Chondrocyte (in vitro differentiated cells): ENCODE measurements around the gene DSC1. TPM values are rescaled to one million over a fixed set of nuclear protein-coding genes. Genes with fewer than 3 reads are reported as not detected.

Experiments
- DNase-seq: peaks from one replicate; pipeline ENCODE4 v3.0.0; 2021; ENCODE audit warnings: mixed read lengths, low spot score
- H3K27ac Mint-ChIP-seq: one replicate; pipeline ENCODE4 v1.8.0; 2021; ENCODE audit warnings: mild to moderate bottlenecking, moderate library complexity, mixed read lengths; ENCODE audit not compliant: unreplicated experiment
- H3K27me3 Mint-ChIP-seq: 2 replicates; pipeline ENCODE4 v1.8.0; 2021; ENCODE audit warnings: low read depth, mixed read lengths
- H3K36me3 Mint-ChIP-seq: 2 replicates; pipeline ENCODE4 v1.8.0; 2021; ENCODE audit warnings: low read depth, mixed read lengths
- H3K4me1 Mint-ChIP-seq: 2 replicates; pipeline ENCODE4 v1.8.0; 2021; ENCODE audit warnings: low read depth, mild to moderate bottlenecking, mixed read lengths
- H3K4me3 Mint-ChIP-seq: one replicate; pipeline ENCODE4 v1.8.0; 2021; ENCODE audit warnings: mild to moderate bottlenecking, moderate library complexity, mixed read lengths; ENCODE audit not compliant: unreplicated experiment
- H3K9me3 Mint-ChIP-seq: 2 replicates; pipeline ENCODE4 v1.8.0; 2021; ENCODE audit warnings: low read depth, mixed read lengths
- CTCF ChIP-seq: fragments of 200-600 bp; sonication (generic); IDR thresholded peaks from 2 replicates; pipeline ENCODE4 v1.5.0; 2021; ENCODE audit warnings: antibody characterized with exemption, mild to moderate bottlenecking, moderate library complexity
- total RNA-seq: library from RNA; stranded (reverse); gene quantifications from 3 replicates; pipeline ENCODE4 v1.2.1, GENCODE V29; 2021

Gene DSC1
- total RNA-seq, 1 donor from 2014 or later: not detected

- Mint-ChIP-seq H3K4me3 (no peak overlapping the region), H3K36me3 (peaks cover 3% of the 10 kb centered on the region), H3K4me1 (peaks cover 9% of the 10 kb centered on the region), H3K9me3 (no peaks in the 10 kb centered on the region), H3K27ac (no peak overlapping the region), H3K27me3 (peaks cover 14% of the 10 kb centered on the region)
- no peak for DNase-seq
- no peak for TF ChIP-seq CTCF
These were observed 43.4 kb upstream of the DSC1 start for GRCh38 chr18:31206071-31206470.

- Mint-ChIP-seq H3K4me3 (no peak overlapping the region), H3K27me3 (peaks cover 14% of the 10 kb centered on the region), H3K27ac (no peak overlapping the region), H3K36me3 (peaks cover under 1% of the 10 kb centered on the region), H3K4me1 (peaks cover 9% of the 10 kb centered on the region), H3K9me3 (no peaks in the 10 kb centered on the region)
- DNase-seq: no peak
- no peak for TF ChIP-seq CTCF
These were observed 42.6 kb upstream of the DSC1 start for GRCh38 chr18:31205273-31205672.

- no peak for DNase-seq
- peaks cover 14% of the 10 kb centered on the region for H3K27me3 Mint-ChIP-seq
- H3K9me3 Mint-ChIP-seq: no peaks in the 10 kb centered on the region
- H3K4me3 Mint-ChIP-seq: no peak overlapping the region
- no peak overlapping the region for H3K27ac Mint-ChIP-seq
- no peaks in the 10 kb centered on the region for H3K36me3 Mint-ChIP-seq
- H3K4me1 Mint-ChIP-seq: peaks cover 9% of the 10 kb centered on the region
- no peak for TF ChIP-seq CTCF
These were observed 42.2 kb upstream of the DSC1 start for GRCh38 chr18:31204833-31205232.

GRCh38 chr18:31204166-31204565, 41.5 kb upstream of the DSC1 start:
- no peak for TF ChIP-seq CTCF
- Mint-ChIP-seq H3K27me3 (peaks cover 13% of the 10 kb centered on the region), H3K36me3 (no peaks in the 10 kb centered on the region), H3K4me3 (no peak overlapping the region), H3K9me3 (no peaks in the 10 kb centered on the region), H3K4me1 (peaks cover 9% of the 10 kb centered on the region), H3K27ac (no peak overlapping the region)
- no peak for DNase-seq

GRCh38 chr18:31203794-31204148, 41.1 kb upstream of the DSC1 start:
- no peaks in the 10 kb centered on the region for H3K36me3 Mint-ChIP-seq
- no peaks in the 10 kb centered on the region for H3K9me3 Mint-ChIP-seq
- peaks cover 13% of the 10 kb centered on the region for H3K27me3 Mint-ChIP-seq
- peaks cover 9% of the 10 kb centered on the region for H3K4me1 Mint-ChIP-seq
- H3K4me3 Mint-ChIP-seq: no peak overlapping the region
- no peak for TF ChIP-seq CTCF
- no peak overlapping the region for H3K27ac Mint-ChIP-seq
- DNase-seq: no peak
